Myocyte (in vitro differentiated cells): Measurements from ENCODE around the gene CACNA2D3. TPM values are rescaled to one million over a fixed set of nuclear protein-coding genes. Genes with fewer than 3 reads are reported as not detected.

Source experiments
- DNase-seq: peaks from one replicate; pipeline ENCODE4 v3.0.0-alpha.2; 2012; ENCODE audit warnings: low read depth
- total RNA-seq: library from RNA; depleted of rRNA; stranded (reverse); fragments of >200 nt; gene quantifications from 2 replicates; pipeline ENCODE4 v1.2.3, GENCODE V29; 2014

CACNA2D3 gene
- total RNA-seq, 1 donor from 2014 or later, result 0.11 TPM

DNA sequence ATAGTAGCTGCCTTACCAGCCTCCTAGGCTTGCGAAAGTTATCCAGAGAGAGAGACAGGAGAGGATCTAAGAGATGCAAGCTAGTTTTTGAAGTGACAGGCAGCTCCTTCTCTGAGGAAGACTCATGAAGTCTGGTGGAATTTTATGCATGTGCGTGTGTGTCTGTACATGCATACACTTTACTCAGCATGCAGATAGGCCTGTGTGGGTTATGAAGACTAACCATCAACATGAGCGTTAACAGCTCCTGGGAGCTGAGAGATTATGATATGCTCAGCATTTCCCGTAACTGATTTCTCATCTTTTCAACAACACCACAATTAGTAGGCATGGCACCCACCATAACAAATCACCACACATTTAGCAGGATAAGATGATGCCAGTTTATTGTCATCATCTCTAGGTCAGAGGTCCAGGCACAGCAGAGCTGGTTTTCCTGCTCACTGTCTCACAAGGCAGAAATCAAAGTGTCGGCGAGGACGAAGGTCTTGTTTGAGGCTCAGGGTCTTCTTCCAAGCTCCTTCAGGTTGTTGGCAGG, 239.5 kb downstream of the CACNA2D3 start:
- no peak for DNase-seq

DNA sequence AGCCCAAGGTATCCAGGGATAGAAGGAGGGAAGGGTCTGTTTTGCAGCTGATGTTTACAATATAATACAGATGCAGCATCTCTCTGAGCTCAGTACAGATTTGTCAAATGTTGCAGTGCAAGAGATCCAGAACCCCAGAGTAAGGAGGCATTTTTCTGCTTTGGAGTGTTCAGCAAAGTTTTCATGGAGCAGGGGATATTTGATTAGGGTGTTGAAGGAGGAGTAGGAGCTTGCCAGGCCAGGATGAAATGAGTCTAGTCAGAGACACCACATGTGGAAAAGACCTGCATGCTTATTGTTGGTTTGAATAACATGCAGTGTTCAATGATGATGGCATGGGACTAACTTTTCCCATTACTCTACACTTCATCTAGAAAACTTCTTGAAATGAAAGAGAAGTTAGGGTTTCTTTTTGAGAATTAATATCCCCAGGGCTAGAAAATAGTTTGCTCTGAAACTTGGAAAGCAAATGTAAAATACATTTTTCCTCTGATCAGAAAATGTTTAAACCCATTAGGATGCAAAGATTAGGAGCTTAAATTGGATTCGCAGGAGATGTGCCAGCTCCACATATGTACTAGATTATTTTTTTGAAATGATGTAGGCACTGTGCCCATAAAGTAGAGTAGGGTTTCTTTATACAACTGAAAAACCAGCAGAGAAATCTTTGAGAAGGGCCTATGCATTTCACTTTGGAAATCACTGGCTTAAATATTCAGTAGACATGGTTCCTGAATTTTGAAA, 243.8 kb downstream of the CACNA2D3 start:
- no peak for DNase-seq

DNA sequence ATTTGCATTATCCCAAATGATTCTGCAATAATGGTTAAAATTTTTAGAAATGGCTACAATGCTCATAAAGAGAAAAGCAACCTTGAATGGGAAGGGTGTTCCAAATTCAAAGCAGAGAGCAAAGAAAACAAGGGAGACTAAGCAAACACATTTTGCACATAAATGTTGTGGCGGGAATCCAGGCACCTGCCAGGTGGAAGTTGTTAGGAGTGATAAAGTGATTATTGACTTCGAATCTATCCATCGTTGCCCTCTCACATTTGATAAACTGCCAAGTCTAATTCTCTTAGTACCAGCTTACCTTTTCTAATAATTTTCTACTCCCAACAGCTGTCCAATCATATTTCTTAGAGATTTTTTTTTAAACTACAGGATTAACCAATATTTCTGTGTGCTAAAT, 244.5 kb downstream of the CACNA2D3 start:
- DNase-seq, result no peak

DNA sequence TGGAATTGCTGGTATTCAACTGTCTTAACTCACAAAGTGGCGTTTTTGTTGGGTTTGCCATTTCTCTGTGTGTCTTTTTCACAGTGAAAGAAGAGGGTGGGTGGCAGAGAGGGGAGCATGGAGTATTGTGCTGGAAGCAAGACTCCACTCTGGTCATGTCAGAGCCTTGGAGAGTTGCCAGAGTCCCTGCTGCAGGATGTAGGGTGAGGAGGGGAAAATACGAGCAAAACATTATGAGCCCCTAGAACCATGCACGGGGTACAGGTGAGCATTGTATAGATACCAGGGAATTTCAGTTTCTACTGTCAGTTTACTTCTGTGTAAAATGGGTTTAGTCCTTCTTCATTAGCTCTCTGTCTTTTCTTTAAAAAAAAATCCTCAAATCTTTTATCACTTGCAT, 249.9 kb downstream of the CACNA2D3 start:
- DNase-seq, result no peak

DNA sequence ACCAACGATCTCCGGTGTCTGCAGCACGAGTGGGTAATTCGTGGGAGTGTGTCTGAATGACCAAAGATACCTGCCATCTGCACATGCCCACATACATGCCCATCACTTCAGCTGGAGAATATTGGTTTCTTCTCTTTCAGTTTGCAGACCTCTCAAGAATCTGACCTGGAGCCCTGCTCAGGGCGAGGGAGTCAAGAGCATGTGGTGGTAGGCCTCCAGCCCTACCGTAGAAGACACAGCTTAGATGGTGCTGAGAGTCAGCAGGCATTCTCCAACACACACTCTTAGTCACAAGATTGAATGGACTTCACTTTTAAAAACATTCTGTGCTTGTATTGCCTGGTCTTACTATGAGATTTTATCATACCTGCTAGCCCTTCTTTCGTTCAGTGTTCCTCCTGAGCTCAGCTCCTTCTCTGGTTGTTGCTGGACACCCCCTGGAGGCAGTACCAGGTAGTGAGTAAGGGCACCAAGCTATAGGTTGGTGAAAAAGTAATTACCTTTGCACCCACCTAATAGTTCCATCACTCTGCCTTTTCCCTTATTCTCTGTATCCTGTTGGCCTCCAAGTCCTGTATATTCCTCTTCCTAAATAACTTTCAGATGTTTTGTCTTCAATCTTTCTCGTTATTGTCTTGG, 252.0 kb downstream of the CACNA2D3 start:
- DNase-seq, result no peak

DNA sequence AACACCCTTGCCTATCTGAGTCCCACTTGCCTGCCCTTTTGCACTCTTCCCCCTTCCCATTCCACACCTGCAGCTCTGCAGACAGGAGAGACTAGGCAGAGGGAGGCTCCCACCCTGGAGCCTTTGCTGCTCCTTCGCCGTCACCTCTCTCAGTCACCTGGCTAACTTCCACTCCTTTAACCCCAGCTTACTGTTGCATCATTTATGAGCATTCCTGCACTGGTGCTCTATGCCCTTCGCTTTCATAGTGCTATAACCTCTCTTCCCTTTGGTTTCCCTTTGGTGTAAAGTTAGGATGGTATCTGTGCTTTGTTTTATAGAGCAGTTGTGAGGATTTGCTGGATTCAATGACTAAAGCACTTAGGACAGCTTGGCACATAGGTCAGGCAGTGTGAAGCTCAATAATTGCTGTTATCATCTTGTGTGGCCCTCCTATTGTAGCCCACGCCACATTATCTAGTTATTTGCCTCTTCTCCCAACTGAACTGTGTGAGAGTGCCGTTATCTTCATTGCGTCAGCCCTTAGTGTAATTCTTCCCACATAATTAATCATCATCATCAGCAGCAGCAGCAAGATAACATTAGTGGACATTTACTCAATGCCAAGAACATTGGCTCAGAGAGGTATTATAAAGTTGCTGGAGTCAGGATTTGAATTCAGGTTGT, 253.9 kb downstream of the CACNA2D3 start:
- DNase-seq, result no peak

DNA sequence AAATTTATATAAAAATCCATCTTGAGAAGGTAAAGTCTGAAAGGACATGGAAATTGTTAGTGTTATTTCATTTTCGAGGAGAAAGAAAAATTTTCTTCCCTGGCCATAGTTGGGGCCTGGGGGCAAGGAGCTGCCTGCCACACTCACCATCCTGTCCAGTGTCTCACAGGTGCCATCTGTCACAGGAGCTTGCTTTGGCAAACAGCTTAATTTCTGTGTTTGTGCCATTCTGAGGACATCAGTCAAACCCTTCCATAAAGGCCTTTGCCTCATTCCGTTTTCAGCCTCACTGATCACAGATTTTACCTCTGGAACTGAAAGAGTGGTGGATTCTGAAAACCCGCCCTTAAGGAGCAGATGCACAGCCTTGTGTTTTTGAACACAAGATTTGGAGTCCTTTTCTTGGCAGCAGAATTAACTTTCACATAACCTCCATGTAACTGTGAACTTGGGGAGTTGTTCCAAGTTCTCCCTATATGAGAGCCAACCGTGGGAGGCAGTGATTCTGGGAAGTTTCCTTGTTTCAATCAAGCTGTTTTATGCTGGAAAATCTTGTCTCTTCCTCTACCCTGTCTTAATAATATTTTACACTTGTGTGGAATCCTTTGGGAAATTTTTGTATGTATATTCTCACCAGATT, 254.7 kb downstream of the CACNA2D3 start:
- no peak for DNase-seq

DNA sequence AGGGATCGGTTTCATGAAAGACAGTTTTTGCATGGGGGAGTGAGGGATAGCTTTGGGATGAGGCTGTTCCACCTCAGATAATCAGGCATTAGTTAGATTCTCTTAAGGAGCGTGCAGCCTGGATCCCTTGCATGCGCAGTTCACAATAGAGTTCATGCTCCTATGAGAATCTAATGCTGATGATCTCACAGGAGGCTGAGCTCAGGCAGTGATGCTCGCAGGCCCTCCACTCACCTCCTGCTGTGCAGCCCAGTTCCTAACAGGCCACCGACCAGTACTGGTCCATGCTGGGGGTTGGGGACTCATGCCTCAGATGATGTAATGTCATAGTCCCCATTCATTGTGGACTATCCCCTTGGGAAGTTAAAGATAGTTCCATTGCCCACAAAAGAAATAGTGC, 255.8 kb downstream of the CACNA2D3 start:
- DNase-seq, result no peak

DNA sequence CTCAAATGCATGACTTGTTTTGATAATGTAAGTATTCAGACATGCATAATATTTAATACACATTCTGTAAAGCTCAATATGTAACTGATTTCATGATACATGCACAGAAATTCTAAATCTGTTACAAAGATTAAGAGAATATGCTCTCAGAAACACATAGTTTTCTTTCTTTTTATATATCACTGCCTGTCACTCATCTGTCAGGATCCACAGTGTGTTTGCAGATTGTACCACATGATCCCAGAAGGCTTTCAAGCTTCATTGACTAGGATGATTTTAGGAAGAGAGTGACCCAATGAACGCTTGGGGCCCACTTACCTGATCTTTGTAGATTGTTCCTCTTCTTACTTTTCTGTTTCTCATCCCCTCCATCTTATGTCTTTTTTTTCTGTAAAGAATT, 261.9 kb downstream of the CACNA2D3 start:
- no peak for DNase-seq

DNA sequence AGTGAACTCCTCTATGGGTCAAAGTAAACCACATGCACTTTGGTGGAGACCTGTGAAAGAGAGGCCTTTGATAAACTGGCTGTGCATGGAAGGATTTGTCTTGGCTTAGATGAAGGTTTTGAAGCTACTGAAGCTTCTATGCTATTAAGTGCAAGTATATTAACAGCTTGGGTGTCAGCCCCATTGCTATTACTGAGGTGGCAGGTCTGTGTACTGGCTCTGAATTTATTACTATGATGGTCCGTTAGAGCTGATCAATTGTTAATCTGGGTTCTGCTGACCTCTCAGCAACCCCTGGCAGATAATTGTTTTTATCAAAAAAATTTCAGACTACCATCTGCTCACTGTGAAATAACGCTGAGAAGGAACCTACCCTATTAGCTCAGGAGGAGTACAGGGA, 268.2 kb downstream of the CACNA2D3 start:
- no peak for DNase-seq

DNA sequence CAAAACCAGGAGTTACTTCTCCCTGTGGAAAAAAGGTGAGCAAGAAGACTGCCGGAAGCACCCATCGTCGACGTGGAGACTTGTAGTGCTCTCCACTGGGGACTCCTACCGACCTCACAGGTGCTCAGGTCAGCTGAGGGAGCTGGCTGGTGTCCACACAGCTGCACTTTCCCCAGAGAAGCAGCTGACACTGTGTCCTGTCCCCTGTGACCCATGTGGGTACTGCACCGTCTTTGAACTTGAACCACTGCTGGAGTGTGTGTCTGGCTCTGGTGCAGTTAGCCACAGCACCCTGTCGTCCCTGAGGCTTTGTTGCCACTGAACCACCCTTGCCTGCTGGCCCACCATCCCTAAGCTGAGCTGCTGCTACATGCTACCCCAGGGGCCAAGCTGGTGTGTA, 270.8 kb downstream of the CACNA2D3 start:
- DNase-seq, result no peak

DNA sequence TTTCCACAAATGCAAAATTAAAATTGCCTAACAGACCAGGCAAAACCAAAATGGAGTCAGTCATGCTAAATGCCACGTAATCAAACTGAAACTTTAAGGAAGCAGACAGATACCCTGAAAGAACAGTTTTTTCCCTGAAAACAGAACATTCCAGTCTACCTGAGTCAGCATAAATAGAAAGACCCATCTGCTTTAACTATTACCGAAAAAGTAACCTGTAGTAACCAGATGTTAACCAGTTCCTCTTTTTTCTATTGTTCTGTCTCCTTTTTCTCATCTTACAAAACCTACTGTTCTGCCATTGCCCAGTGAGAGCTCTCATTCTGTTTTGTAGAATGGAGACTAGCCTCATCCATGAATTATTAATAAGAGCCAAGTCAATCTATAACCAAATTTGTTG, 286.0 kb downstream of the CACNA2D3 start:
- DNase-seq, result no peak

DNA sequence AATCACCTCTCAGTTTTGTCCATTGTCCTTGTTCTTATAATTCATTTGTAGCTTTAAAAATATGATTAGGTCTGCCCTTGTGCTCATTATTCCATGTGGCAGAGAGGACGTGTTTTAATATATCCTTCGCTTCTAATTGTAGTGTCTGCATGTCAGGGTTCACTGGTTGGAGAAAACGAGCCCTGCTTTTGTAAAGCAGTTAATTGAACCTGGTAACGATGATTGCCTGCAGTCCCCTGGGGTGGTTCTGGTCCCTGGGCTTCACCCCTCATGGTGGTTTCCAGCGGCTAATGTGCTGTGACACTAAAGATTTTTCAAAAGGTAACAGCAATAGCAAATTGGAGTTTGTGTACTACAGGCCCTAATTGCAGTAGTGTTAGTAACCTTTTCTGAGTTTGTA, 299.6 kb downstream of the CACNA2D3 start:
- DNase-seq, result no peak

DNA sequence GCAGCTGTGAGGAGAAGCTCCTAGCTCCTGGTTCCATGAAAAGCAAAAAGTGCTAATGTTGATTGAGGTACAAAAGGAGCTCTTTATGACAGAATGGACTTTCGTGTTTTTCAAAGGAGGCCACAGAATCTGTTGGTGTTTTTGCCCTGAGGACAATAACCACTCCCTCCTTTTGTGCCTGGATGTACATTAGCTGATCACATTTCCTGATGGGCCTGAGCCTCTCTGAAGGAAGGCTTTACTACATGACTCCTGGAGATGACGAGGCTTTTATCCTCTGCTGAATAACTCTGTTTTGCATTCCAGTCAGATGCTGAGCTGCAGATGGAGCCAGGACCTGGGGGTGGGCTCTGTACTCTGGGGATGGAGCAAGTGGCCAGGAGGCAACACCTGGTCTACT, 301.9 kb downstream of the CACNA2D3 start:
- DNase-seq, result no peak

DNA sequence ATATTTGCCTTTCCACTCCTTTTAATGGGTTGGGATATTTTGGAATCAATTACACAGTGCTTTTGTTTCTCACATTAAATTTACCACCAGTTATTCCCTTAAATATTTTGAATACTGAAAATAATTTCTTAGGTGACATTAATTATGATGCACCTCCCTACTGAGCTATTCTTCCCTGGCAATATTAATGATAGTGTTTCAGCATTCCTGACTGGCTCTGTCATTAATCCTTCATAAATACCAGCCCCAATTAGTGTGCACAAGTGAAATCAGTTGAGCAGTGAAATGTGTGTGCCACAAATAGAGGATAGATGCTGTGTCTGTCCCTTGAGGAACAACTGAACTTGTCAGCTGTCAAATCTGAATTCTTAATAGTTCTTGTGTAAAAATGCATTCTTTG, 304.0 kb downstream of the CACNA2D3 start:
- DNase-seq, result no peak

DNA sequence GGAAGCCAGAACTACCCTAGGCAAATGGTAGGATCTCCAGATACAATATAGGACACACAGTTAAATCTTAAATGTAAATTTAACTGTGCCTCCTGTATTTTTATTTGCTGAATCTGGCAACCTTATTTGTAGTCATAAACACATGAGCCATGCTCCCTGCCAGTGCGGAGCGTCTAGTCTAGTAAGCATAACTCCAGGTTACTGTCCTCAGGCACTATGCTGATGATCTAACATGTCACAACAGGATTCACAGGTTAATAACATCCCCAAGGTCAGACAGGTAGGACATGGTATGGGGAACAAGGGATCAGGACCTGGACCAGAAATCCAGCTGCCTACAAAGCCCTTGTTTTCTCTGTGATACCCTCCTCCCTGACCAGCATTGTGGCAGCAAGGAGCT, 305.1 kb downstream of the CACNA2D3 start:
- DNase-seq, result no peak

DNA sequence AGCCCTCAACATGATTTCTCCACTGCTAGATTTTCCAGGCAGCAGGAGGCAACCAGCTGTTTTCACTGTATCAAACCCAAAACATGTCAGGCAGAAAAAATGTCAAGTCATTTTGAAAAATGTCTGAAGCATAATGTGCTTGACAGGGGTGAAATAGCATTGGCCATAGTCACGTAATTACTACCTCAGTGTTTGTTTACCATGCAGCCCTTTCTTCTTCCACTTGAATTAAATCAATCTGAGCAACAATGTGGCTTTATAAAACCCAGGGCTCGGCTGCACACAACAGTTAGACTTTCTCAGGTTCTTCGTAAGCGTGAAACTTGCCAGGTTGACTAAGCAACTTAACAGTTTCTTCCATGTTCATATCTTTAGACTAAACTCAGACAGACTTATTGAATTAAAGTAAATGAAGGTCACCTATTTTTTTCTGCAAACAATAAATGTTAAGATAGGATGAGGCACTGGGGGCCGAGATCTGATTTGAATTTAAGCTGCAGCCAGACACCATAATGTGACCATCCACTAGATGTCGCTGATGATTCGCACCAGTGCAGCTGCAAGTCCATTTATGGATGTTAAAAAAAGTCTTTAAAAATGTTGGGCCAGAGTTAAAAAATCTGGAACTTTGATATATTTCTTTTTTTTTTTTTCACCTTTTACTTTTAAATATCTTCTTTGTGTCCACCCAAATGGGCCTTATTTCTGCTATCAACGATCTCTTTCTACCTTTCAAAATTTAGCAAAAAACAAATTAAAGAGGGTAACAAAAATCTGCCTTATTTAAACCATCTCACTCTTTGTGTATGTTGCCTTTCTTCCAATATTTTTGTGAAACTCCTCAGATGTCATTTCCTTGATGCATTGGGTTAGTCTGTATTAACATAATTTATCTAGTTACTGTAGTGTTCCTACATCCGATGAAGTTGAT, 305.9 kb downstream of the CACNA2D3 start:
- DNase-seq, result peak; percentile 64

DNA sequence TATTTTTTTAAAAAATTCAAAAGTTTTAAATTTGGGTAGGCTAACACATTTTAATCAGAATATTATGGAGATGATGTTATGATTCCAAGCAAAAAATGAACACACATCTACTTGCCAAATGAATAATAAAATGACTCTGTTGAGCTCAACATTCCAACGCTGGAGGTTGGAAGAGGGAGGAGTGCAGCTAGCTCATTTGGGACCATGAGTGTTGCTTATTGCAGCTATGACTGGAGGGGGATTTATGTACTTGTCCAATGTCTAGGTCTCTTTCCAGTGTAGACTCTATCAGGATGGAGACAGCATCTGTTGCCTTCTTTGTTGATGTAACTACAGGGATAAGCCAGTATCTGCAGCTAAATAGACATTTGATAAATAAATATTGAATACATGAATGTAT, 310.6 kb downstream of the CACNA2D3 start:
- DNase-seq, result no peak

DNA sequence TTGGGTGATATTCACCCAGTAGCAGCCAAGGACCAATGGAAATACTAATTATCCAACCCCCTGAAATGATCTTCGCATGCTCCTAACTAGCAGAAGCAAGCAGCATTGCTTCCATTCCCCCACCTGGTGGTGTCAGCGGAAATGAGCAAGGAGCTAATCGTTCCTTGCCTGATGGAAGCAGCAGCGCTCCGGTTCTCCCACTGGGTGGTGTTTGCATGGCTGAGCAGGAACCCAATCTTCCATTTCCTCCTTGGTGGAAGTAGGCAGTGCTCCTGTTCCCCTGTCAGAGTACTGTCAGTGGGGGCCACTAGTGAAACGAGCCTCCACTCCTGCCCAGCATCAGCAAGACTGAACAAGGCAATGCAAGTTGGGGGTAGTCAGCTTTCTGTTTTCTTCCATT, 311.5 kb downstream of the CACNA2D3 start:
- DNase-seq, result no peak

DNA sequence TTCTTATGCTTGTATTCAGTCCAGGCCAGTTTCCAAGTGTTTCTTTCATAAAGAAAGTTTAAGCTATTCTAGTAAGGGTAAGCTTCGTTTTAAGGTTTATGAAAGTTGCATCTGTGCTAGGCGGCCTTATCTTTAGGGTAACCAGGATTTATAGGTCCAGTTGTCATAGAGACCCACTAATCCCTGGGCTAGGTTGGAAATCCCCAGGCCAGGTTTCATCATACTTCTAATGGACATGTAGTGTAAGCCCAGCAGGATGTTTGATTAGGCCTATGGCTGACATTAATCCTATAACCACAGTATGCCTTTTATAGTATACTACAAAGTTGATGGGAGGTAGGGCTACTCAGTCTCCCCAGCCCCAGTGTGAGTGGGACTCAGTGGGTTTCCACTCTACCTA, 312.4 kb downstream of the CACNA2D3 start:
- DNase-seq, result no peak

DNA sequence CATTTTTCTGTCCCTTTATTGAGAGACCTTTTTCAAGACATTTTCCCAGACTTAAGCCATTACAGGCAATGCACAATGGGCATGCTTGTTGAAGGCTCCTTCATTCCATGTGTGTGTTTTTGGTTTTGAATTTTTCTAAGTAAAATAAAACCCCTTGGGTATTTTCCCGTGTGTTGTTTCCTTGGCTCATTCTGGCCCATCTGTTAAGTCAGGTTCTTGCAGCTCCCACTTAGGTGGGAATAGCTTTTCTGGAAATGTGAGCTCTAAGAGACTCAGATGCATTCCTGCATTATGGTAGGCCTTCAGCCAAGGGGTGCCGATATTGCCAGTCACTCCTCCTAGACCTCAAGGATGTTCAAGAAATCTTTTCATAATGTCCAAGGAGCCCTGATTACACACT, 314.9 kb downstream of the CACNA2D3 start:
- DNase-seq, result no peak
